Neural cell (in vitro differentiated cells): ENCODE results near the gene MAPT. TPM values are rescaled to one million over a fixed set of nuclear protein-coding genes. Genes with fewer than 3 reads are reported as not detected.

Experiments
- H2AFZ ChIP-seq: fragments of 200-600, 300-800 bp; sonication (generic), shearing (Covaris generic); 2 replicates; pipeline ENCODE4 v1.6.0; 2014; ENCODE audit warnings: low read depth, mild to moderate bottlenecking, antibody characterized with exemption, low read length, moderate library complexity
- H3F3A ChIP-seq: fragments of 200-600 bp; shearing (Covaris generic); 2 replicates; pipeline ENCODE4 v1.6.1; 2016; ENCODE audit warnings: mild to moderate bottlenecking, moderate library complexity, mixed read lengths, antibody characterized with exemption, low read length; ENCODE audit not compliant: insufficient read depth, poor library complexity, severe bottlenecking
- H3K27ac ChIP-seq: fragments of 200-600, 300-800 bp; sonication (generic), shearing (Covaris generic); 2 replicates; pipeline ENCODE4 v1.5.1; 2014; ENCODE audit warnings: mild to moderate bottlenecking, low read length, moderate library complexity
- H3K27me3 ChIP-seq: fragments of 300-800, 200-600 bp; sonication (generic), shearing (Covaris generic); 2 replicates; pipeline ENCODE4 v1.6.0; 2014; ENCODE audit warnings: mild to moderate bottlenecking, low read depth, low read length, moderate library complexity; ENCODE audit not compliant: insufficient read depth
- H3K36me3 ChIP-seq: fragments of 300-800, 200-600 bp; sonication (generic), shearing (Covaris generic); 2 replicates; pipeline ENCODE4 v1.5.1; 2014; ENCODE audit warnings: mild to moderate bottlenecking, antibody characterized with exemption, low read length, moderate library complexity; ENCODE audit not compliant: insufficient read depth
- H3K4me2 ChIP-seq: fragments of 300-800, 200-600 bp; sonication (generic), shearing (Covaris generic); 2 replicates; pipeline ENCODE4 v1.6.0; 2014; ENCODE audit warnings: mild to moderate bottlenecking, low read length
- H3K4me3 ChIP-seq: fragments of 300-800, 200-600 bp; sonication (generic), shearing (Covaris generic); 2 replicates; pipeline ENCODE4 v1.5.1; 2014; ENCODE audit warnings: mild to moderate bottlenecking, low read length, moderate library complexity
- H3K79me2 ChIP-seq: fragments of 200-600 bp; shearing (Covaris generic); replicated peaks from 2 replicates; pipeline ENCODE4 v1.6.0; 2014; ENCODE audit warnings: mild to moderate bottlenecking, low read length, moderate library complexity; ENCODE audit not compliant: insufficient read depth
- H3K9ac ChIP-seq: fragments of 300-800, 200-600 bp; sonication (generic), shearing (Covaris generic); 2 replicates; pipeline ENCODE4 v1.6.1; 2016; ENCODE audit warnings: mild to moderate bottlenecking, low read length, mixed read lengths
- H3K9me2 ChIP-seq: fragments of 200-600 bp; shearing (Covaris generic); 2 replicates; pipeline ENCODE4 v1.6.1; 2016; ENCODE audit warnings: mild to moderate bottlenecking, low read length, mixed read lengths; ENCODE audit not compliant: insufficient read depth
- H3K9me3 ChIP-seq: fragments of 200-600, 300-800 bp; sonication (generic), shearing (Covaris generic); 2 replicates; pipeline ENCODE4 v1.6.1; 2016; ENCODE audit warnings: mild to moderate bottlenecking, mixed run types, low read length, moderate library complexity, mixed read lengths
- H4K20me1 ChIP-seq: fragments of 200-600 bp; shearing (Covaris generic); 2 replicates; pipeline ENCODE4 v1.6.1; 2016; ENCODE audit warnings: mild to moderate bottlenecking, mixed run types; ENCODE audit not compliant: insufficient read depth
- EP300 ChIP-seq: fragments of 450-650 bp; conservative IDR thresholded peaks from 2 replicates; pipeline ENCODE4 v1.6.1; 2014; ENCODE audit warnings: antibody characterized with exemption, mild to moderate bottlenecking, moderate library complexity; ENCODE audit not compliant: poor library complexity, severe bottlenecking
- EZH2 ChIP-seq: fragments of 200-600, 300-800 bp; shearing (Covaris generic), sonication (generic); IDR thresholded peaks from 2 replicates; pipeline ENCODE4 v1.6.1; 2014; ENCODE audit warnings: antibody characterized with exemption, low read length, borderline replicate concordance, mild to moderate bottlenecking; ENCODE audit not compliant: insufficient read depth, poor library complexity, severe bottlenecking
- MXI1 ChIP-seq: fragments of 450-650 bp; conservative IDR thresholded peaks from 2 replicates; pipeline ENCODE4 v1.6.1; 2014; ENCODE audit warnings: antibody characterized with exemption, mild to moderate bottlenecking; ENCODE audit not compliant: poor library complexity, severe bottlenecking
- POLR2AphosphoS5 ChIP-seq: IDR thresholded peaks from 2 replicates; pipeline ENCODE4 v1.6.1; 2012
- RAD21 ChIP-seq: fragments of 450-650 bp; conservative IDR thresholded peaks from 2 replicates; pipeline ENCODE4 v1.6.1; 2014; ENCODE audit warnings: antibody characterized with exemption, mild to moderate bottlenecking, moderate library complexity
- SMC3 ChIP-seq: fragments of 450-650 bp; conservative IDR thresholded peaks from 2 replicates; pipeline ENCODE4 v1.6.1; 2014; ENCODE audit warnings: antibody characterized with exemption, mild to moderate bottlenecking, moderate library complexity; ENCODE audit not compliant: poor library complexity
- TAF1 ChIP-seq: IDR thresholded peaks from 2 replicates; pipeline ENCODE4 v1.6.1; 2012; ENCODE audit warnings: low read depth
- polyA plus RNA-seq: library from polyadenylated mRNA; depleted of rRNA; stranded (reverse); fragments of >200 nt; gene quantifications from 2 replicates; pipeline ENCODE4 v1.2.3, GENCODE V29; 2014
- TF ChIP-seq, protein P1 (sequence below): IDR thresholded peaks from 2 replicates; pipeline ENCODE4 v1.6.1; 2012; ENCODE audit warnings: borderline replicate concordance
- TF ChIP-seq, protein P2 (sequence below): fragments of 450-650 bp; IDR thresholded peaks from 2 replicates; pipeline ENCODE4 v1.5.1; 2014; ENCODE audit warnings: antibody characterized with exemption, mild to moderate bottlenecking, moderate library complexity; ENCODE audit not compliant: poor library complexity, severe bottlenecking

MAPT gene
- polyA plus RNA-seq, 1 donor from 2014 or later, result 94.5 TPM

DNA sequence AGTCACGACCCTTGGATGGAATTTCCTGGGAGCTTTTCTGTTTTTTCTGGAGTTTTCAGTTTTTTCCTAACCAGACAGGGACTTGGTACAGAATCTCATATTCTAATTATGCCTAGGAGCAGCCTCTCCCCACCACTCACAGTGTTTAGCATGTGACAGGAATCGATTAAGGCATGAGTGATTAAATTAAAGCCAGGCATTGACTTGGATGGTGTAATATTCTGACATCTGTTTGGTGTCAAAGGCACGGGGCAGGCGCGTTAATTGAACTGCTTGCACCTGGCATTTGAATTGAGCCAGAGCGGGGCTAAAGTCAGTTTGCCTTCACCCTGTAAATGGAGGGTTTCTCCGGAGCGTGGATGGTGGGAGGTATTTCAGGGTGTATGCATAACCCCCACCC is 11.9 kb downstream of the MAPT start:
- no peaks in the 10 kb centered on the region for H3K27me3 ChIP-seq
- H3K36me3 ChIP-seq, result no peaks in the 10 kb centered on the region
- H3K4me3 ChIP-seq, result no peak overlapping the region
- H3F3A ChIP-seq, result peaks cover 4% of the 10 kb centered on the region
- H2AFZ ChIP-seq, result no peak overlapping the region
- H3K9me2 ChIP-seq, result no peaks in the 10 kb centered on the region
- TF ChIP-seq RAD21 (no peak), POLR2AphosphoS5 (no peak), TAF1 (no peak), SMC3 (no peak), EP300 (no peak), MXI1 (no peak), EZH2 (no peak)
- TF ChIP-seq, protein P1, sequence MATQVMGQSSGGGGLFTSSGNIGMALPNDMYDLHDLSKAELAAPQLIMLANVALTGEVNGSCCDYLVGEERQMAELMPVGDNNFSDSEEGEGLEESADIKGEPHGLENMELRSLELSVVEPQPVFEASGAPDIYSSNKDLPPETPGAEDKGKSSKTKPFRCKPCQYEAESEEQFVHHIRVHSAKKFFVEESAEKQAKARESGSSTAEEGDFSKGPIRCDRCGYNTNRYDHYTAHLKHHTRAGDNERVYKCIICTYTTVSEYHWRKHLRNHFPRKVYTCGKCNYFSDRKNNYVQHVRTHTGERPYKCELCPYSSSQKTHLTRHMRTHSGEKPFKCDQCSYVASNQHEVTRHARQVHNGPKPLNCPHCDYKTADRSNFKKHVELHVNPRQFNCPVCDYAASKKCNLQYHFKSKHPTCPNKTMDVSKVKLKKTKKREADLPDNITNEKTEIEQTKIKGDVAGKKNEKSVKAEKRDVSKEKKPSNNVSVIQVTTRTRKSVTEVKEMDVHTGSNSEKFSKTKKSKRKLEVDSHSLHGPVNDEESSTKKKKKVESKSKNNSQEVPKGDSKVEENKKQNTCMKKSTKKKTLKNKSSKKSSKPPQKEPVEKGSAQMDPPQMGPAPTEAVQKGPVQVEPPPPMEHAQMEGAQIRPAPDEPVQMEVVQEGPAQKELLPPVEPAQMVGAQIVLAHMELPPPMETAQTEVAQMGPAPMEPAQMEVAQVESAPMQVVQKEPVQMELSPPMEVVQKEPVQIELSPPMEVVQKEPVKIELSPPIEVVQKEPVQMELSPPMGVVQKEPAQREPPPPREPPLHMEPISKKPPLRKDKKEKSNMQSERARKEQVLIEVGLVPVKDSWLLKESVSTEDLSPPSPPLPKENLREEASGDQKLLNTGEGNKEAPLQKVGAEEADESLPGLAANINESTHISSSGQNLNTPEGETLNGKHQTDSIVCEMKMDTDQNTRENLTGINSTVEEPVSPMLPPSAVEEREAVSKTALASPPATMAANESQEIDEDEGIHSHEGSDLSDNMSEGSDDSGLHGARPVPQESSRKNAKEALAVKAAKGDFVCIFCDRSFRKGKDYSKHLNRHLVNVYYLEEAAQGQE, result no peak
- TF ChIP-seq, protein P2, sequence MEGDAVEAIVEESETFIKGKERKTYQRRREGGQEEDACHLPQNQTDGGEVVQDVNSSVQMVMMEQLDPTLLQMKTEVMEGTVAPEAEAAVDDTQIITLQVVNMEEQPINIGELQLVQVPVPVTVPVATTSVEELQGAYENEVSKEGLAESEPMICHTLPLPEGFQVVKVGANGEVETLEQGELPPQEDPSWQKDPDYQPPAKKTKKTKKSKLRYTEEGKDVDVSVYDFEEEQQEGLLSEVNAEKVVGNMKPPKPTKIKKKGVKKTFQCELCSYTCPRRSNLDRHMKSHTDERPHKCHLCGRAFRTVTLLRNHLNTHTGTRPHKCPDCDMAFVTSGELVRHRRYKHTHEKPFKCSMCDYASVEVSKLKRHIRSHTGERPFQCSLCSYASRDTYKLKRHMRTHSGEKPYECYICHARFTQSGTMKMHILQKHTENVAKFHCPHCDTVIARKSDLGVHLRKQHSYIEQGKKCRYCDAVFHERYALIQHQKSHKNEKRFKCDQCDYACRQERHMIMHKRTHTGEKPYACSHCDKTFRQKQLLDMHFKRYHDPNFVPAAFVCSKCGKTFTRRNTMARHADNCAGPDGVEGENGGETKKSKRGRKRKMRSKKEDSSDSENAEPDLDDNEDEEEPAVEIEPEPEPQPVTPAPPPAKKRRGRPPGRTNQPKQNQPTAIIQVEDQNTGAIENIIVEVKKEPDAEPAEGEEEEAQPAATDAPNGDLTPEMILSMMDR, result no peak
- no peak overlapping the region for H3K4me2 ChIP-seq
- peaks cover 62% of the 10 kb centered on the region for H3K79me2 ChIP-seq
- H4K20me1 ChIP-seq, result peaks cover 53% of the 10 kb centered on the region
- no peak overlapping the region for H3K27ac ChIP-seq
- H3K9me3 ChIP-seq, result no peaks in the 10 kb centered on the region
- no peak overlapping the region for H3K9ac ChIP-seq

GRCh38 chr17:45906927-45907622 is 12.7 kb downstream of the MAPT start:
- Histone ChIP-seq H3K27me3 (no peaks in the 10 kb centered on the region), H3K27ac (no peak overlapping the region), H3K9me3 (peaks cover 4% of the 10 kb centered on the region)

More at GRCh38 chr17:45906927-45907622, 12.7 kb downstream of the MAPT start:
- Histone ChIP-seq H3K79me2 (peaks cover 58% of the 10 kb centered on the region), H3F3A (peaks cover 4% of the 10 kb centered on the region), H3K4me3 (no peak overlapping the region), H2AFZ (no peak overlapping the region), H3K9me2 (no peaks in the 10 kb centered on the region), H4K20me1 (peaks cover 53% of the 10 kb centered on the region), H3K4me2 (no peak overlapping the region), H3K36me3 (peaks cover under 1% of the 10 kb centered on the region), H3K9ac (no peak overlapping the region)
- TF ChIP-seq SMC3 (no peak), POLR2AphosphoS5 (no peak), RAD21 (no peak), EP300 (no peak), MXI1 (no peak), TAF1 (no peak), EZH2 (no peak)
- TF ChIP-seq, protein P2, result no peak
- TF ChIP-seq, protein P1, result no peak
